Measurements from ENCODE around the gene AMBRA1.
A peak's percentile ranks its signal among the peaks of the same experiment; 100 is the strongest.

AMBRA1 gene

DNA sequence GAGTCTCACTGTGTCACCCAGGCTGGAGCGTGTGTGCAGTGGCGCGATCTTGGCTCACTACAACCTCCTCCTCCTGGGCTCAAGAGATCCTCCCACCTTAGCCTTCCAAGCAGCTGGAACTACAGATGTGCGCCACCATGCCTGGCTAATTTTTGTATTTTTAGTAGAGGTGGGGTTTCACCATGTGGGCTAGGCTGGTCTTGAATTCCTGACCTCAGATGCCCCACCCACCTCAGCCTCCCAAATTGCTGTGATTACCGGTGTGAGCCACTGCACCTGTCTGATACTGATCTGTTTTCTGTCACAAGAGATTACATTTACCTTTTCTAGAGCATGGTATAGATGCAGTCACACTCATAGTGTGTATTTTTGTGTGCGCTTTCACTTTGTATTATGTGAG, 35.1 kb upstream of the AMBRA1 start:
- no peak for DNase-seq
- CTCF ChIA-PET = interaction anchor here (1.8 kb wide), 1 partner anchor 11 kb away, joined by 6 read pairs; the partner anchor contains the start of genes ATG13 and HARBI1
- Mint-ChIP-seq H3K4me3 (no peak overlapping the region), H3K36me3 (peaks cover 27% of the 10 kb centered on the region), H3K27ac (no peak overlapping the region), H3K27me3 (no peaks in the 10 kb centered on the region), H3K4me1 (peaks cover 6% of the 10 kb centered on the region), H3K9me3 (no peaks in the 10 kb centered on the region)

DNA sequence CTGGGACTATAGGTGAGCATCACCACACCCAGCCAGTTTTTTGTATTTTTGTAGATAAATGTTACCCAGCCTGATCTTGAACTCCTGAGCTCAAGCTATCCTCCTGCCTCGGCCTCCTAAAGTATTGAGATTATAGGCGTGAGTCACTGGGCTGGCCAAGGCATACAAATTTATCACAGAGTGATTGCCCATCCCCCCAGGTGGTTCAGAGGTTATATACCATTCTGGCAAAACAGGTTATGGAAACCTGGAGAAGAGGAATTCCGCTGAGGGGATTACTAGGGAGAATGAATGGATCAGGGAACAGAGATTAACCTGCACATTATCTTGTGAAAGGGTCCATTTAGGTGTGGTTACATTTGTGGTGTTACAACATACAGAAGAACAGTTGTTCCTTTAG, 31.6 kb upstream of the AMBRA1 start:
- H3K36me3 Mint-ChIP-seq = peaks cover 32% of the 10 kb centered on the region
- no peaks in the 10 kb centered on the region for H3K27me3 Mint-ChIP-seq
- CTCF ChIA-PET = interaction anchor here (0.6 kb wide), 1 partner anchor 134 kb away, joined by 4 read pairs; no protein-coding TSS in a partner anchor

GRCh38 chr11:46618837-46619236, 25.0 kb upstream of the AMBRA1 start:
- H3K4me3 Mint-ChIP-seq = peak overlapping the region; percentile 38
- H3K4me1 Mint-ChIP-seq = peaks cover 38% of the 10 kb centered on the region
- no peak for DNase-seq
- peaks cover 19% of the 10 kb centered on the region for H3K36me3 Mint-ChIP-seq
- no peaks in the 10 kb centered on the region for H3K9me3 Mint-ChIP-seq
- H3K27ac Mint-ChIP-seq = no peak overlapping the region
- no peaks in the 10 kb centered on the region for H3K27me3 Mint-ChIP-seq
- CTCF ChIA-PET = interaction anchor here (0.9 to 3.0 kb wide), 19 partner anchors 9 to 266 kb away, joined by 3 to 23 read pairs (median 5); partner anchors contain the start of gene AMBRA1

More for the DNA sequence above, 31.6 kb upstream of the AMBRA1 start:
- Mint-ChIP-seq H3K4me1 (peaks cover 11% of the 10 kb centered on the region), H3K27ac (no peak overlapping the region), H3K9me3 (no peaks in the 10 kb centered on the region), H3K4me3 (no peak overlapping the region)
- DNase-seq = no peak

- Mint-ChIP-seq H3K9me3 (no peaks in the 10 kb centered on the region), H3K4me1 (peaks cover 38% of the 10 kb centered on the region)
- CTCF ChIA-PET = interaction anchor here (0.6 to 3.0 kb wide), 24 partner anchors 10 to 266 kb away, joined by 3 to 23 read pairs (median 4); partner anchors contain the start of gene AMBRA1
Measured at GRCh38 chr11:46617972-46618314, 24.1 kb upstream of the AMBRA1 start.

GRCh38 chr11:46617134-46617971, 23.5 kb upstream of the AMBRA1 start, which contains the start of the genes ATG13 and HARBI1:
Gene ATG13, plus strand, starts transcription at chr11:46617553. Its CDS starts 26,739 bp downstream, at chr11:46644292.
Gene HARBI1, minus strand, starts transcription at chr11:46617227. Its CDS starts 990 bp downstream, at chr11:46616237.
- Mint-ChIP-seq H3K4me1 (peaks cover 38% of the 10 kb centered on the region), H3K27ac (peak within 1 kb of the TSS; percentile 98), H3K27me3 (no peaks in the 10 kb centered on the region), H3K36me3 (peaks cover 15% of the 10 kb centered on the region), H3K9me3 (no peaks in the 10 kb centered on the region), H3K4me3 (peak within 1 kb of the TSS; percentile 91)
- DNase-seq = peak; percentile 95
- CTCF ChIA-PET = interaction anchor here (0.6 to 3.0 kb wide), 21 partner anchors 9 to 265 kb away, joined by 3 to 23 read pairs (median 4); partner anchors contain the start of gene AMBRA1

More at GRCh38 chr11:46617972-46618314, 24.1 kb upstream of the AMBRA1 start:
- Mint-ChIP-seq H3K36me3 (peaks cover 19% of the 10 kb centered on the region), H3K27ac (peak overlapping the region; percentile 98), H3K4me3 (peak overlapping the region; percentile 91), H3K27me3 (no peaks in the 10 kb centered on the region)
- DNase-seq = no peak

GRCh38 chr11:46616551-46617133, 22.8 kb upstream of the AMBRA1 start:
- Mint-ChIP-seq H3K9me3 (no peaks in the 10 kb centered on the region), H3K36me3 (peaks cover 12% of the 10 kb centered on the region), H3K4me1 (peaks cover 41% of the 10 kb centered on the region), H3K27ac (peak overlapping the region; percentile 98), H3K27me3 (no peaks in the 10 kb centered on the region), H3K4me3 (peak overlapping the region; percentile 91)
- CTCF ChIA-PET = interaction anchor here (1.5 to 3.0 kb wide), 6 partner anchors 13 to 263 kb away, joined by 3 to 23 read pairs (median 9); no protein-coding TSS in a partner anchor
- DNase-seq = no peak

DNA sequence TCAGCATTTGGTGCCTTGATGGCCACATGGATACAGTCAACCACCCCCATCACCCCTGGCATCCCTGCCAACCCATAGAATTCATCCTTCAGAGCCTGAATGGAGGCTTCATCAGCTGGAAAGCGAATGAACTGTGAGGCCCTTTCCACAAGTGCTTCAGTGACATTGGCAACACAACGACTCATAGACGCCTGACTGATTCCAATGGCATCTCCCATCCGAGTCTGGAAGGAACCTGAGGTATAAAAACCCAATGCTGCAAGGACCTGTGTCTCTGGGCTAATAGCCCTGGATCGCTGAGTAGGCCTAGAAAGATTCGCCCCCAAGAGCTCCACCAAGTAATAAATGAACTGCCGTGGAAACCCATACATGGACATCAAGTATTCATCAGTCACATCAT, 21.9 kb upstream of the AMBRA1 start:
- peak overlapping the region; percentile 62 for H3K27ac Mint-ChIP-seq
- CTCF ChIA-PET = interaction anchor here (0.8 kb wide), 1 partner anchor 36 kb away, joined by 3 read pairs; no protein-coding TSS in a partner anchor
- peaks cover 37% of the 10 kb centered on the region for H3K4me1 Mint-ChIP-seq
- peaks cover 7% of the 10 kb centered on the region for H3K36me3 Mint-ChIP-seq
- H3K9me3 Mint-ChIP-seq = no peaks in the 10 kb centered on the region
- no peaks in the 10 kb centered on the region for H3K27me3 Mint-ChIP-seq
- no peak overlapping the region for H3K4me3 Mint-ChIP-seq
- DNase-seq = no peak

DNA sequence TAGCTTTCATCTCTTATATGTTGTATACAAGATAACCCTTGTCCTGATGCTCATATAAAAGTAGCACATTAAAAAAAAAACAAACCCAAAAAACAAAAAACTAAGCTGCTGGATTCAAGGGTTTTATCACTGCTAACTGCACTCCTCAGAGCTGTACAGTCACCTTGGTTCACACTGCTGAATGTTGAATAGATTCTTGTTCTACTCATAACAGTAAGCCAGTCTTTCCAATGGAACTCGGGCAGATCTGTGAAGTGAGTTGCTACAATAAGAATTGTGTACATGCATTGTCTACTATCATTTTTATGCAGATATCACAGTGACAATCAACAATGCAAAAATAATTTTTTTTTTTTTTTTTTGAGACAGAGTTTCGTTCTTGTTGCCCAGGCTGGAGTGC, 18.5 kb upstream of the AMBRA1 start:
- no peak overlapping the region for H3K4me3 Mint-ChIP-seq
- H3K27me3 Mint-ChIP-seq = no peaks in the 10 kb centered on the region
- no peaks in the 10 kb centered on the region for H3K9me3 Mint-ChIP-seq
- peaks cover 19% of the 10 kb centered on the region for H3K4me1 Mint-ChIP-seq
- no peak for DNase-seq
- H3K36me3 Mint-ChIP-seq = no peaks in the 10 kb centered on the region
- H3K27ac Mint-ChIP-seq = no peak overlapping the region
- CTCF ChIA-PET = interaction anchor here (1.1 kb wide), 1 partner anchor 72 kb away, joined by 3 read pairs; no protein-coding TSS in a partner anchor

DNA sequence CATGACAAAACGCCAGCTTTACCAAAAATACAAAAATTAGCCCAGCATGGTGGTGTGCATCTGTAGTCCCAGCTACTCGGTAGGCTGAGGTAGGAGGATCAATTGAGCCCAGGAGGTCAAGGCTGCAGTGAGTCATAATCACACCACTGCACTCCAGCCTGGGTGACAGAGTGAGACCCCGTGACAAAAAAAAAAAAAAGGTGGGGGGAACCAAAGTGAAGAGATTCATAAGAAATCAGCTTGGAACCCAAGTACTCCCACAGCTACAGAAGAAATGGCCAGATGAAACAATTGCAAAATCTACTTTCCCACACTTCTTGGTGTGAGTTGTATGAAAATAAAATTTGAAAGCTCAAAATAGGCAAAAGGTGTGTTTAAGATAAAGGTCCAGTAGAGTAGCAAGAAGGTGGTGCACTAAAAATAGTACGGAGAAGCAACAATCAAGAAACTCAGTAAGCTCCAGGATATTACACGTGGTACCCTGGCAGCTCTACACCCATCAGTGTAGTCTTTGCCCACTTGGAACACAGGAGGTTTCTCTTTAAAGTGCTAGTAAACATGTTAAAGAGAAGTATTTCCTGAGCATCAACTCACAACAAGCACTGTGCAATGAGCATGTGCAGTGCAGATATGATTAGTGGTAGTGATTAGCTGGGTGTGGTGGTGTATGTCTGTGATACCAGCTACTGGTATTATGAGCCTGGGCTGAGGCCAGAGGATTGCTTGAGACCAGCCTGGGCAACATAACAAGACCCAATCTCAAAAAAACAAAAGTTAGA, 17.9 kb upstream of the AMBRA1 start:
- Mint-ChIP-seq H3K36me3 (no peaks in the 10 kb centered on the region), H3K9me3 (no peaks in the 10 kb centered on the region), H3K27me3 (no peaks in the 10 kb centered on the region), H3K4me1 (peaks cover 19% of the 10 kb centered on the region), H3K4me3 (no peak overlapping the region), H3K27ac (no peak overlapping the region)
- CTCF ChIA-PET = interaction anchor here (1.0 to 1.1 kb wide), 2 partner anchors 72 to 259 kb away, joined by 3 read pairs; no protein-coding TSS in a partner anchor
- no peak for DNase-seq

DNA sequence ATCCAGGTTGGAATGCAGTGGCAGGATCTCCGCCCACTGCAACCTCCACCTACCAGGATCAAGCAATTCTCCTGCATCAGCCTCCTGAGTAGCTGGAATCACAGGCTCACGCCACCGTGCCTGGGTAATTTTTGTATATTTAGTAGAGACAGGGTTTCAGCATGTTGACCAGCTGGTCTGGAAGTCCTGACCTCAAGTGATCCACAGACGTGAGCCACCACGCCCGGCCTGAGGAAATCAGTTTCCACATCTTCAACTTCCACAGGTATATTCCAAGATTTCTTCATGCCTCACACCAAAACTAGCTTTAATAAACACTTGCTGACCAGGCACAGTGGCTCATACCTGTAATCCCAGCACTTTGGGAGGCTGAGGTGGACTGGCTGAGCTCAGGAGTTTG, 15.6 kb upstream of the AMBRA1 start:
- H3K9me3 Mint-ChIP-seq = no peaks in the 10 kb centered on the region
- H3K27me3 Mint-ChIP-seq = no peaks in the 10 kb centered on the region
- H3K36me3 Mint-ChIP-seq = no peaks in the 10 kb centered on the region
- H3K4me1 Mint-ChIP-seq = peaks cover 5% of the 10 kb centered on the region
- no peak overlapping the region for H3K27ac Mint-ChIP-seq
- DNase-seq = no peak
- CTCF ChIA-PET = no interaction called here
- H3K4me3 Mint-ChIP-seq = no peak overlapping the region

GRCh38 chr11:46607516-46607915, 13.7 kb upstream of the AMBRA1 start:
- CTCF ChIA-PET = interaction anchor here (1.4 kb wide), 1 partner anchor 10 kb away, joined by 3 read pairs; the partner anchor contains the start of genes ATG13 and HARBI1
- Mint-ChIP-seq H3K36me3 (no peaks in the 10 kb centered on the region), H3K4me3 (no peak overlapping the region), H3K4me1 (peaks cover 5% of the 10 kb centered on the region), H3K27ac (no peak overlapping the region), H3K27me3 (no peaks in the 10 kb centered on the region), H3K9me3 (no peaks in the 10 kb centered on the region)
- no peak for DNase-seq

DNA sequence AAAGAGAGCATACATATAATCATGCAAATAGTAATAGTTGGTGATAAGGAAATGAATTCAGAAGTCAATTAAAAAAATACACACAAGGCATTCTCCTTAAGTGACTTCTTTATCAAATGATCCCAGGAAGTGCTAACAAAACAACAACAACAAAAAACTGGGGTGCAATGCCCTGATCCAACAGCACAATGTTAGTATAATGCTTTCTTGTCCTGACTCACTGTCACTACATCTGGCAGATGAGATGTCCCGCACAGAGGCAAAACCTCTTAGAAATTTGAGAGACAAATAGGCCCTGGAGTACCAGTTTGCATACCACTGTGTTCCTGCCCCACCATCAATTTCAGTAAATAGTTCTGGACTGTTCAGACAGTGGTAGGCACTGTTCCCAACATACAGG, 11.0 kb upstream of the AMBRA1 start:
- CTCF ChIA-PET = no interaction called here
- Mint-ChIP-seq H3K4me1 (no peaks in the 10 kb centered on the region), H3K27ac (no peak overlapping the region), H3K36me3 (no peaks in the 10 kb centered on the region), H3K4me3 (no peak overlapping the region), H3K27me3 (no peaks in the 10 kb centered on the region), H3K9me3 (no peaks in the 10 kb centered on the region)
- DNase-seq = no peak

DNA sequence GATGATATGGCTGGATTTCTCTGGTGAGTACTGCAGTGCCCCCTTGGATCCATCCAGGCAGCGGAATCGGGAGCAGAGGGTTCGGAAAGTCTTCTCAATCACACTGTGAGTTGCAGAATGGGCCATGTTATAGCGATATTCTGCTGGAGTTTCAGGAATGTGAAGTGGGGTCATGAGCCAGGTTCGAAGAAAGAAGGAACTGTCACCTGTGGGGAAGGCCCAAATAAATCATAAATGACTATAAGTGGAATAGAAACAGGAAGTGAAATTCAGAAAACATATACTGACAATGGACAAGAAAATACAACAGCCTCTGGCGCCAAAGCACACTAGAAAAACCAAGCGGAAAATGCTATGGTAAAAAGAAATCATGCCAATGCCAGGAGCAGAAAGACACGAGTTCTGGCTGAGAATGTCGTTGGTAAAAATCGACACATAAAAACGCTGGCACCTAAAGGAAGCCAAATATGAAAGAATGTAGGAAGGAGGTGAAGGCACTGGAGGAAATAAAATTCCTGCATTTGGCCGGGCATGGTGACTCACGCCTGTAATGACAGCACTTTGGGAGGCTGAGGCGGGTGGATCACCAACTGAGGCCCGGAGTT, 10.0 kb upstream of the AMBRA1 start:
- no peak overlapping the region for H3K27ac Mint-ChIP-seq
- no peak for DNase-seq
- no peaks in the 10 kb centered on the region for H3K9me3 Mint-ChIP-seq
- no peaks in the 10 kb centered on the region for H3K27me3 Mint-ChIP-seq
- H3K36me3 Mint-ChIP-seq = no peaks in the 10 kb centered on the region
- no peak overlapping the region for H3K4me3 Mint-ChIP-seq
- CTCF ChIA-PET = interaction anchor here (1.2 kb wide), 1 partner anchor 11 kb away, joined by 3 read pairs; no protein-coding TSS in a partner anchor
- H3K4me1 Mint-ChIP-seq = no peaks in the 10 kb centered on the region
